ENCODE data around the gene KLHL35. TPM values are rescaled to one million over a fixed set of nuclear protein-coding genes. Genes with fewer than 3 reads are reported as not detected.
"Not testable (repeated sequence)": the region's sequence is repeated elsewhere in the genome, so short reads cannot be mapped to it uniquely, and the experiment has no call there.

Gene KLHL35
- total RNA-seq, 2 experiments from 2014 or later, result 0.14 to 0.17 TPM

DNA sequence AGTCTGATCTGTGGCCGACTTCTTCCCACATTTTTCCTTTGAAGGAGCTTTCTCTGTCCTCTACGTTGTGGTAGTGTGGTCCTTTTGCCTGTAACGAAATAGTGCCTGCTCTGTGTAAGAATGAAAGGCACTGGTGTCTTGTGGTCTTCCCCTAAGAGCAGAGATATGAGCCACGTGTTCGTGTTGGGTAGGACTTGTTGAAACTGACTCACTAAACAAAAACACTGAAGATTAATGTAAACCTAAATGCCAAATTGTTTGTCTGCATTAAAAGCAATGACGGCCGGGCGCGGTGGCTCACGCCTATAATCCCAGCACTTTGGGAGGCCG lies 43.8 kb downstream of the KLHL35 start:
- CTCF ChIA-PET, result interaction anchor here (0.6 to 12.2 kb wide), 25 partner anchors 9 to 168 kb away, joined by 3 to 374 read pairs (median 6); no protein-coding TSS in a partner anchor
- no peaks in the 10 kb centered on the region for H3K27me3 Mint-ChIP-seq (ENCODE audit: low read depth)
- no peaks in the 10 kb centered on the region for H3K9me3 Mint-ChIP-seq
- H3K27ac Mint-ChIP-seq, result no peak overlapping the region
- DNase-seq, result no peak
- peaks cover 7% of the 10 kb centered on the region for H3K4me1 Mint-ChIP-seq (ENCODE audit: low read depth)
- intact Hi-C loops (cut with micrococcal nuclease), result no loop called here
- no peaks in the 10 kb centered on the region for H3K36me3 Mint-ChIP-seq (ENCODE audit: low read depth)
- no peak overlapping the region for H3K4me3 Mint-ChIP-seq

- intact Hi-C loops (cut with micrococcal nuclease), result loop anchor here (1.0 kb wide), 3 partner anchors 11 to 144 kb away; partner anchors contain the start of gene RPS3
- Mint-ChIP-seq H3K27me3 (ENCODE audit: low read depth) (no peaks in the 10 kb centered on the region), H3K9me3 (no peaks in the 10 kb centered on the region), H3K4me1 (ENCODE audit: low read depth) (peaks cover 11% of the 10 kb centered on the region), H3K36me3 (ENCODE audit: low read depth) (no peaks in the 10 kb centered on the region), H3K27ac (no peak overlapping the region), H3K4me3 (no peak overlapping the region)
- CTCF ChIA-PET, result interaction anchor here (0.6 to 12.2 kb wide), 40 partner anchors 9 to 247 kb away, joined by 3 to 374 read pairs (median 5); no protein-coding TSS in a partner anchor
- DNase-seq, result peak; percentile 88
Observed at GRCh38 chr11:75388386-75389275, 44.4 kb downstream of the KLHL35 start.

DNA sequence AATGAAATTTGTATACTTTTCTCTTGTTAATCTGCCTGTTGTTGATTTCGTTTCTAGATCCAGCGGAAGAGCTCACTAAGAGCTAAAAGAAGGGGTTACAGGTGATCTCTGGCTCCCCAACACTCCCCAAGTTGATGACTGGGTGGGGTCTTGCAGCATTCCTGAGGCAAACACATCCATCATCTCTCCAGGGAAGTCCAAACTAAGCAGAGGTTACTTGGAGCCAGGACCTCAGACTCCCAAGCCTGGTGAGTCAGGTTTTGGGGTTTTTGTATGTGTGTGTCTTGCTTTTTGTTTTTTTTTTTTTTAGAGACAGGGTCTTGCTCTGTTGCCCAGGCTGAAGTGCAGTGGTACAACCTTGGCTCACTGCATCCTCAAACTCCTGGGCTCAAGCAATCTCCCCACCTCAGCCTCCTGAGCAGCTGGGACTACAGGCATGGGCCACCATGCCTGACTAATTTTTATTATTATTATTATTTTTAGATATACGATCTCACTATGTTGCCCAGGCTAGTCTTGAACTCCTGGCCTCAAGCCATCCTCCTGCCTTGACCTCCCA lies 45.2 kb downstream of the KLHL35 start:
- Mint-ChIP-seq H3K4me1 (ENCODE audit: low read depth) (peaks cover 18% of the 10 kb centered on the region), H3K27me3 (ENCODE audit: low read depth) (no peaks in the 10 kb centered on the region), H3K4me3 (no peak overlapping the region), H3K9me3 (no peaks in the 10 kb centered on the region), H3K27ac (no peak overlapping the region), H3K36me3 (ENCODE audit: low read depth) (no peaks in the 10 kb centered on the region)
- intact Hi-C loops (cut with micrococcal nuclease), result loop anchor here (1.0 kb wide), 3 partner anchors 11 to 144 kb away; partner anchors contain the start of gene RPS3
- no peak for DNase-seq
- CTCF ChIA-PET, result interaction anchor here (0.6 to 12.2 kb wide), 29 partner anchors 11 to 246 kb away, joined by 3 to 374 read pairs (median 5); no protein-coding TSS in a partner anchor

GRCh38 chr11:75386942-75387630 lies 45.9 kb downstream of the KLHL35 start:
- Mint-ChIP-seq H3K4me1 (ENCODE audit: low read depth) (peaks cover 18% of the 10 kb centered on the region), H3K36me3 (ENCODE audit: low read depth) (no peaks in the 10 kb centered on the region), H3K27me3 (ENCODE audit: low read depth) (no peaks in the 10 kb centered on the region), H3K27ac (no peak overlapping the region), H3K4me3 (no peak overlapping the region), H3K9me3 (no peaks in the 10 kb centered on the region)
- intact Hi-C loops (cut with micrococcal nuclease), result no loop called here
- DNase-seq, result no peak
- CTCF ChIA-PET, result interaction anchor here (1.0 to 12.2 kb wide), 11 partner anchors 10 to 173 kb away, joined by 4 to 374 read pairs (median 8); no protein-coding TSS in a partner anchor

- H3K36me3 Mint-ChIP-seq (ENCODE audit: low read depth), result no peaks in the 10 kb centered on the region
- peak overlapping the region; percentile 44 for H3K4me3 Mint-ChIP-seq
- DNase-seq, result peak; percentile 78
- no peaks in the 10 kb centered on the region for H3K27me3 Mint-ChIP-seq (ENCODE audit: low read depth)
- CTCF ChIA-PET, result interaction anchor here (0.5 to 12.2 kb wide), 29 partner anchors 11 to 254 kb away, joined by 3 to 374 read pairs (median 5); partner anchors contain the start of gene ARRB1
- no peaks in the 10 kb centered on the region for H3K9me3 Mint-ChIP-seq
- intact Hi-C loops (cut with micrococcal nuclease), result loop anchor here (1.0 to 5.0 kb wide), 5 partner anchors 15 to 242 kb away; partner anchors contain the start of gene RPS3
- peaks cover 18% of the 10 kb centered on the region for H3K4me1 Mint-ChIP-seq (ENCODE audit: low read depth)
- no peak overlapping the region for H3K27ac Mint-ChIP-seq
Observed at GRCh38 chr11:75384438-75385080, 48.4 kb downstream of the KLHL35 start.

- H3K4me1 Mint-ChIP-seq (ENCODE audit: low read depth), result peaks cover 18% of the 10 kb centered on the region
- CTCF ChIA-PET, result interaction anchor here (0.8 to 12.2 kb wide), 12 partner anchors 21 to 243 kb away, joined by 3 to 374 read pairs (median 10); no protein-coding TSS in a partner anchor
- peak; percentile 60 for DNase-seq
- peak overlapping the region; percentile 19 for H3K27ac Mint-ChIP-seq
- intact Hi-C loops (cut with micrococcal nuclease), result loop anchor here (5.0 kb wide), 1 partner anchor 241 kb away; no protein-coding TSS in a partner anchor
- H3K9me3 Mint-ChIP-seq, result no peaks in the 10 kb centered on the region
- H3K4me3 Mint-ChIP-seq, result no peak overlapping the region
- no peaks in the 10 kb centered on the region for H3K27me3 Mint-ChIP-seq (ENCODE audit: low read depth)
- H3K36me3 Mint-ChIP-seq (ENCODE audit: low read depth), result no peaks in the 10 kb centered on the region
Observed at GRCh38 chr11:75383246-75383645, 49.8 kb downstream of the KLHL35 start.

- CTCF ChIA-PET, result interaction anchor here (0.9 to 12.2 kb wide), 6 partner anchors 50 to 196 kb away, joined by 3 to 374 read pairs (median 8); no protein-coding TSS in a partner anchor
Observed at GRCh38 chr11:75380716-75381420, 52.1 kb downstream of the KLHL35 start.

DNA sequence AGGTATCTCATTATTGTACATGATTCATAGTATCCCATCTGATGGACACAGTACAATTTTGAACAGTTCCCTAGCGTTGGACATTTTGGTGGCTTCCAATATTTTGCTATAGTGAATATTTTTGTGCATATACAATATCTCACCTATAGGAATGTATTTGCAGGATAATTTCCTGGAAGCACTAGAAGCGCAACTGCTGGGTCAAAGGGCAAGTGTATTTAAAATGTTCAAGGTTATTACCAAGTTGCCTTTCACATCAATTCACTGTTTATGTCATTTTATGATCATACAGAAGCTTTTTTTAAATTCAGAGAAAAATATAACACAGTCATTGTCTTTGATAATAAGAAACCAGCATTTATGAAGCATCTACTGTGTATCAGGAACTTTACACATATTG lies 52.8 kb downstream of the KLHL35 start:
- CTCF ChIA-PET, result interaction anchor here (0.9 to 12.2 kb wide), 5 partner anchors 50 to 197 kb away, joined by 3 to 374 read pairs (median 8); no protein-coding TSS in a partner anchor
- Mint-ChIP-seq H3K36me3 (ENCODE audit: low read depth) (no peaks in the 10 kb centered on the region), H3K27ac (no peak overlapping the region), H3K9me3 (no peaks in the 10 kb centered on the region), H3K4me3 (no peak overlapping the region), H3K27me3 (ENCODE audit: low read depth) (no peaks in the 10 kb centered on the region), H3K4me1 (ENCODE audit: low read depth) (peaks cover 18% of the 10 kb centered on the region)
- no peak for DNase-seq
- intact Hi-C loops (cut with micrococcal nuclease), result loop anchor here (5.0 kb wide), 1 partner anchor 238 kb away; no protein-coding TSS in a partner anchor

More at GRCh38 chr11:75380716-75381420, 52.1 kb downstream of the KLHL35 start:
- Mint-ChIP-seq H3K4me3 (no peak overlapping the region), H3K4me1 (ENCODE audit: low read depth) (peaks cover 18% of the 10 kb centered on the region), H3K9me3 (no peaks in the 10 kb centered on the region), H3K27me3 (ENCODE audit: low read depth) (no peaks in the 10 kb centered on the region), H3K36me3 (ENCODE audit: low read depth) (no peaks in the 10 kb centered on the region), H3K27ac (peak overlapping the region; percentile 43)
- intact Hi-C loops (cut with micrococcal nuclease), result loop anchor here (5.0 kb wide), 1 partner anchor 239 kb away; no protein-coding TSS in a partner anchor
- no peak for DNase-seq

- H3K27me3 Mint-ChIP-seq (ENCODE audit: low read depth); H3K27ac Mint-ChIP-seq; DNase-seq; CTCF ChIA-PET; H3K36me3 Mint-ChIP-seq (ENCODE audit: low read depth); H3K4me1 Mint-ChIP-seq (ENCODE audit: low read depth); intact Hi-C loops (cut with micrococcal nuclease); H3K9me3 Mint-ChIP-seq; H3K4me3 Mint-ChIP-seq: not testable (repeated sequence)
Observed at GRCh38 chr11:75378776-75379175, 54.2 kb downstream of the KLHL35 start.

DNA sequence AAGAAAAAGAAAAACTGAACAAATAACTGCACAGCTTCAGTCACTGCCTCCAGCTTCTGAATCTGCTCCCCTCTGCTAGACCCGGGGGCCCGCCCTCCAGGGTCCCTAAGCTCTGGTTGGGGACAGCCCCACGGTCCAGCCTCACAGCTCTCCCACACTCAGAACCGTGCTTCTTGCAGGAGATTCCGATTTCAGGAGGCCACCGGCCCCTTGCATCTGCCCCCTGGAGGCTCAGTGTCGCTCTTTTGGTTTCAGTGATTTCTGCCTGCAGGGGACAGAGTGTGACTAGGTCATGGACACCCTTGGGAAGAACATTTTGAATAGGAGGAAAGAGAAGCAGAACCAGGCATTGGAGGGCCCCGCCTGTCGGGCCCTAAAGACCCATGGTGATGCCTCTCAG lies 56.8 kb downstream of the KLHL35 start:
- H3K36me3 Mint-ChIP-seq (ENCODE audit: low read depth), result no peaks in the 10 kb centered on the region
- H3K4me1 Mint-ChIP-seq (ENCODE audit: low read depth), result no peaks in the 10 kb centered on the region
- intact Hi-C loops (cut with micrococcal nuclease), result no loop called here
- no peaks in the 10 kb centered on the region for H3K9me3 Mint-ChIP-seq
- CTCF ChIA-PET, result interaction anchor here (0.9 to 1.7 kb wide), 2 partner anchors 12 to 96 kb away, joined by 3 to 8 read pairs; no protein-coding TSS in a partner anchor
- no peak overlapping the region for H3K27ac Mint-ChIP-seq
- DNase-seq, result no peak
- no peak overlapping the region for H3K4me3 Mint-ChIP-seq
- no peaks in the 10 kb centered on the region for H3K27me3 Mint-ChIP-seq (ENCODE audit: low read depth)

- CTCF ChIA-PET, result interaction anchor here (0.9 kb wide), 1 partner anchor 96 kb away, joined by 3 read pairs; no protein-coding TSS in a partner anchor
- Mint-ChIP-seq H3K36me3 (ENCODE audit: low read depth) (no peaks in the 10 kb centered on the region), H3K4me3 (no peak overlapping the region), H3K4me1 (ENCODE audit: low read depth) (no peaks in the 10 kb centered on the region), H3K9me3 (no peaks in the 10 kb centered on the region), H3K27me3 (ENCODE audit: low read depth) (no peaks in the 10 kb centered on the region), H3K27ac (no peak overlapping the region)
- intact Hi-C loops (cut with micrococcal nuclease), result no loop called here
- no peak for DNase-seq
Observed at GRCh38 chr11:75375626-75376025, 57.4 kb downstream of the KLHL35 start.

Data from activated naive CD4-positive, alpha-beta T cell treated with anti-CD3 and anti-CD28 coated beads for 36 hours (primary cell).